IMR-90 (cell line): Measurements from ENCODE around the gene IDH3A. TPM values are rescaled to one million over a fixed set of nuclear protein-coding genes. Genes with fewer than 3 reads are reported as not detected.

Experiments
- ATAC-seq: fragments of 200-7000 bp; cut with Tn5 transposase; 2 replicates; pipeline ENCODE4 v1.9.1; 2020; ENCODE audit warnings: low read depth, mild to moderate bottlenecking, moderate library complexity
- BruUV-seq: library from RNA; stranded (reverse); fragments of 400-500 nt; replicated peaks from 2 replicates; lab custom pipeline; 2021; lab: Mats Ljungman, UMichigan
- CTCF ChIA-PET: fragments of 300-600 bp; formaldehyde crosslinking; extraction: SDS; loops from one replicate; lab custom pipeline; 2021; ENCODE audit warnings: antibody characterized with exemption; lab: Yijun Ruan, JAX
- POLR2A ChIA-PET: fragments of 300-600 bp; sonication (Branson Sonifier 250); formaldehyde crosslinking; loops from one replicate; lab custom pipeline; 2022; ENCODE audit warnings: antibody characterized with exemption; ENCODE audit not compliant: unreplicated experiment; lab: Charles Lee
- DNase-seq: peaks from one replicate; pipeline ENCODE4 v3.0.0; 2013
- H2AFZ ChIP-seq: replicated peaks from 2 replicates; pipeline ENCODE3; 2013; ENCODE audit warnings: low read length, mild to moderate bottlenecking; ENCODE audit not compliant: poor library complexity
- H2AK5ac ChIP-seq: 2 replicates; pipeline ENCODE4 v1.6.1; 2013; ENCODE audit warnings: low read depth, low read length, inconsistent platforms
- H2AK9ac ChIP-seq: replicated peaks from 2 replicates; pipeline ENCODE3; 2013; ENCODE audit warnings: mild to moderate bottlenecking, low read depth, low read length, moderate library complexity; ENCODE audit not compliant: poor library complexity
- H2BK120ac ChIP-seq: 2 replicates; pipeline ENCODE4 v1.6.1; 2013; ENCODE audit warnings: low read depth, low read length, inconsistent platforms
- H2BK15ac ChIP-seq: 3 replicates; pipeline ENCODE4 v1.6.1; 2013; ENCODE audit warnings: low read depth, low read length, inconsistent platforms
- H2BK20ac ChIP-seq: 2 replicates; pipeline ENCODE4 v1.6.1; 2013; ENCODE audit warnings: low read depth, mild to moderate bottlenecking, inconsistent platforms, low read length, moderate library complexity
- H2BK5ac ChIP-seq: 2 replicates; pipeline ENCODE4 v1.6.1; 2013; ENCODE audit warnings: mild to moderate bottlenecking, low read depth, low read length, inconsistent platforms; ENCODE audit not compliant: poor library complexity, severe bottlenecking
- H3K14ac ChIP-seq: replicated peaks from 2 replicates; pipeline ENCODE4 v1.6.1; 2013; ENCODE audit warnings: low read depth, low read length, inconsistent platforms
- H3K18ac ChIP-seq: 2 replicates; pipeline ENCODE4 v1.6.1; 2013; ENCODE audit warnings: low read depth, low read length, control low read depth
- H3K23ac ChIP-seq: 2 replicates; pipeline ENCODE4 v1.6.1; 2013; ENCODE audit warnings: low read depth, low read length, inconsistent platforms
- H3K27ac ChIP-seq: 2 replicates; pipeline ENCODE4 v1.5.1; 2013; ENCODE audit warnings: mild to moderate bottlenecking, control low read depth, low read length; ENCODE audit not compliant: insufficient read depth
- H3K27me3 ChIP-seq: 2 replicates; pipeline ENCODE4 v1.6.1; 2013; ENCODE audit warnings: low read length; ENCODE audit not compliant: control insufficient read depth, insufficient read depth
- H3K36me3 ChIP-seq: 2 replicates; pipeline ENCODE4 v1.6.1; 2013; ENCODE audit warnings: low read length, mixed read lengths; ENCODE audit not compliant: control insufficient read depth, insufficient read depth
- H3K4ac ChIP-seq: 2 replicates; pipeline ENCODE4 v1.6.1; 2013; ENCODE audit warnings: low read depth, low read length, inconsistent platforms
- H3K4me1 ChIP-seq: 2 replicates; pipeline ENCODE4 v1.6.1; 2013; ENCODE audit warnings: low read length, mixed read lengths; ENCODE audit not compliant: control insufficient read depth, insufficient read depth
- H3K4me2 ChIP-seq: 2 replicates; pipeline ENCODE4 v1.6.1; 2013; ENCODE audit warnings: low read depth, mild to moderate bottlenecking, control low read depth, low read length, moderate library complexity
- H3K4me3 ChIP-seq: 2 replicates; pipeline ENCODE4 v1.5.1; 2013; ENCODE audit warnings: low read depth, mild to moderate bottlenecking, control low read depth, low read length, moderate library complexity; ENCODE audit not compliant: insufficient read depth
- H3K56ac ChIP-seq: 2 replicates; pipeline ENCODE4 v1.6.1; 2013; ENCODE audit warnings: low read length, inconsistent platforms; ENCODE audit not compliant: insufficient read depth; ENCODE audit errors: extremely low read depth
- H3K79me1 ChIP-seq, 2 experiments: 2 replicates each; pipeline ENCODE4 v1.6.1; 2013; ENCODE audit warnings: low read length in 2 of 2, inconsistent platforms in 1 of 2, low read depth in 1 of 2
- H3K9ac ChIP-seq: 2 replicates; pipeline ENCODE4 v1.6.1; 2013; ENCODE audit warnings: low read depth, low read length, control low read depth
- H3K9me1 ChIP-seq: 2 replicates; pipeline ENCODE4 v1.6.1; 2013; ENCODE audit warnings: low read length, inconsistent platforms; ENCODE audit not compliant: insufficient read depth
- H3K9me3 ChIP-seq: 2 replicates; pipeline ENCODE4 v1.6.1; 2013; ENCODE audit warnings: low read length; ENCODE audit not compliant: control insufficient read depth, insufficient read depth
- H4K20me1 ChIP-seq: 2 replicates; pipeline ENCODE4 v1.6.1; 2013; ENCODE audit warnings: low read length, inconsistent platforms; ENCODE audit not compliant: insufficient read depth
- H4K5ac ChIP-seq: 2 replicates; pipeline ENCODE4 v1.6.1; 2013; ENCODE audit warnings: mild to moderate bottlenecking, low read depth, low read length, control low read depth
- H4K8ac ChIP-seq, 2 experiments: 2 replicates each; pipeline ENCODE4 v1.6.1; 2013; ENCODE audit warnings: low read depth in 2 of 2, low read length in 2 of 2, control low read depth in 1 of 2, inconsistent platforms in 1 of 2
- H4K91ac ChIP-seq: 2 replicates; pipeline ENCODE4 v1.6.1; 2013; ENCODE audit warnings: low read depth, low read length, inconsistent platforms; ENCODE audit not compliant: insufficient read depth
- CEBPB ChIP-seq: IDR thresholded peaks from 2 replicates; pipeline ENCODE4 v1.6.1; 2012; ENCODE audit warnings: low read depth, low read length, improper control_type of control experiment
- POLR2A ChIP-seq: IDR thresholded peaks from 2 replicates; pipeline ENCODE4 v1.6.1; 2012; ENCODE audit warnings: mild to moderate bottlenecking, low read depth, low read length
- WGBS, 2 experiments: methylation state at CpG; one replicate each; pipeline versions ENCODE4 v1.1.5 to v1.1.7; 2013; ENCODE audit warnings: missing lambda C conversion rate in 2 of 2; ENCODE audit not compliant: insufficient read length in 1 of 2; ENCODE audit errors: extremely low coverage in 2 of 2; 5-methylcytosine and 5-hydroxymethylcytosine counted together
- dilution Hi-C: fragments of 300-500 bp; cut with HindIII; formaldehyde crosslinking; loops from one replicate; pipeline ENCODE4 v1.14.3; 2018; ENCODE audit warnings: low sequenced_read_pairs; ENCODE audit not compliant: unreplicated experiment
- in situ Hi-C: fragments of 300-500 bp; cut with MboI; formaldehyde crosslinking; loops from 3 replicates; pipeline ENCODE4 v1.14.3; 2019; ENCODE audit warnings: low sequenced_read_pairs, inconsistent platforms, mixed read lengths
- intact Hi-C: fragments of 100-400 bp; cut with micrococcal nuclease; formaldehyde crosslinking; loops from 2 replicates; pipeline ENCODE4 v1.10.0; 2022
- polyA plus RNA-seq, 3 experiments: library from polyadenylated mRNA; depleted of rRNA; stranded (reverse); fragments of >200 nt; gene quantifications; 2 replicates each; pipeline ENCODE4 v1.2.3, GENCODE V29; 2012; ENCODE audit warnings: low replicate concordance in 1 of 3
- total RNA-seq: library from RNA; depleted of rRNA; stranded (reverse); fragments of >200 nt; gene quantifications from 2 replicates; pipeline ENCODE4 v1.2.3, GENCODE V29; 2012

IDH3A gene
- total and polyA plus RNA-seq, 2 of the 4 experiments (the other 2 are of a cell fraction): 34.5 to 47.7 TPM

DNA sequence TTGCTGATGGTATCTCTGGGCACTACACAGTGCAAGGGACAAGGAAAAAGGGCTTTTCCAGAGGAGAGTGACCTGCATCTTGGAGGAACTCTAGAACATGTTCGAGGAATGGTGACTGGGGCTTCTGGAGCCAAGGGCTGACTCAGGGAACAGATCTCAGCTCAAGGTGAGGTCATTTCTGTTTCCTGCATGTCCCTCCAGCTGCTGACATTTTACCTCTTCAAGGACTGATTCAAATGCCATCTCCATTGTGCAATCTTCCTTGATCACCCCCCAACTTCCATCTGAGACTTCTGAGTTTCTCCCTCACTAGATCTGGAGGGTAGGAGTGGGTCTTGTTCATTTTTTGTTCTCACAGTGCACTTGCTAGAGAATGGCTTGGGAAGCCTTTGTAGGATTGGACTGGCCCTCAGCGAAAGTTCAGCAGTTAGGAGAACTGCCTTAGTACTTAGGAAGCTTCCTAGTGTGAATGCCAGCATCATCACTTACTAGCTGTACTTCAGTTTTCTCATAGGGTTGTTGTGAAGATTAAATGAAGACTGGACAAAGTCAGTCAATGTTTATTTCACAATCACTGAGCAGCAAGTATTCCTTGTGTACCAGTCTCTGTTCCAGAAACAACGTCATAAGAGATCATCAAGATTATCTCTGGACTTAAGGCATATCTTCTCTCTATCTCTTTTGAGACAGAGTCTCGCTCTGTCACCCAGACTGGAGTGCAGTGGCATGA, 2.6 kb upstream of the IDH3A start:
- DNase-seq: no peak
- Histone ChIP-seq H3K18ac (no peak overlapping the region), H3K9ac (no peak overlapping the region), H2BK20ac (no peak overlapping the region), H4K5ac (no peak overlapping the region), H3K9me3 (no peaks in the 10 kb centered on the region), H3K27me3 (no peaks in the 10 kb centered on the region), H3K79me1 (peaks cover 6 to 29% of the 10 kb centered on the region in 2 experiments; a peak in 3 of 4 replicates), H3K4me1 (peaks cover 5% of the 10 kb centered on the region), H4K20me1 (peaks cover 7% of the 10 kb centered on the region; the same call in 1 of the 2 replicates), H3K56ac (0 out of 2 replicates have a peak overlapping the region, but pooled peaks have one; percentile 25), H3K9me1 (peaks cover 11% of the 10 kb centered on the region), H3K14ac (no peak overlapping the region), H3K36me3 (no peaks in the 10 kb centered on the region), H2BK5ac (no peak overlapping the region), H2BK15ac (no peak overlapping the region), H3K4me3 (no peak overlapping the region), H2AFZ (no peak overlapping the region), H3K23ac (0 out of 2 replicates have a peak overlapping the region, but pooled peaks have one; percentile 4), H2AK5ac (no peak overlapping the region), H2BK120ac (no peak overlapping the region), H2AK9ac (no peak overlapping the region), H4K8ac (no peak overlapping the region), H4K91ac (no peak overlapping the region), H3K27ac (no peak overlapping the region), H3K4me2 (no peak overlapping the region), H3K4ac (no peak overlapping the region)
- no peak for ATAC-seq
- TF ChIP-seq POLR2A (no peak), CEBPB (peak; percentile 90)
- ChIA-PET CTCF (no interaction called here), POLR2A (no interaction called here)
- intact Hi-C loops: no loop called here
- no TSS peak for BruUV-seq
- dilution Hi-C loops: no loop called here
- no CpG with 5 or more reads among the region's 4 CpGs for WGBS, 2 experiments
- in situ Hi-C loops: no loop called here
